Panc1 (cell line): ENCODE data around the gene XIAP. TPM values are rescaled to one million over a fixed set of nuclear protein-coding genes. Genes with fewer than 3 reads are reported as not detected.
"Not testable (repeated sequence)": the region's sequence is repeated elsewhere in the genome, so short reads cannot be mapped to it uniquely, and the experiment has no call there.

Source experiments
- ATAC-seq: fragments of 200-7000 bp; cut with Tn5 transposase; 2 replicates; pipeline ENCODE4 v1.9.1; 2020; ENCODE audit warnings: mild to moderate bottlenecking, moderate library complexity
- BruUV-seq: library from RNA; stranded (reverse); fragments of 400-500 nt; replicated peaks from 2 replicates; lab custom pipeline; 2021; lab: Mats Ljungman, UMichigan
- CTCF ChIA-PET: fragments of 300-600 bp; sonication (Branson Sonifier 250); formaldehyde crosslinking; loops from one replicate; lab custom pipeline; 2022; ENCODE audit warnings: antibody characterized with exemption; lab: Charles Lee
- POLR2A ChIA-PET: fragments of 300-600 bp; sonication (Branson Sonifier 250); formaldehyde crosslinking; loops from one replicate; lab custom pipeline; 2022; ENCODE audit warnings: antibody characterized with exemption; lab: Charles Lee
- DNase-seq: peaks from one replicate; pipeline ENCODE4 v3.0.0-alpha.2; 2010; ENCODE audit warnings: low read depth, low spot score
- H3K27ac ChIP-seq: 2 replicates; pipeline ENCODE4 v1.5.1; 2011; ENCODE audit warnings: mild to moderate bottlenecking, low read length, inconsistent platforms
- H3K27me3 ChIP-seq: fragments of 200-500 bp; sonication (Bioruptor generic); 2 replicates; pipeline ENCODE4 v1.6.0; 2014; ENCODE audit warnings: low read length, inconsistent platforms; ENCODE audit not compliant: control insufficient read depth, insufficient read depth
- H3K36me3 ChIP-seq: fragments of 200-500 bp; sonication (Bioruptor generic); 2 replicates; pipeline ENCODE4 v1.5.1; 2014; ENCODE audit warnings: inconsistent platforms, mild to moderate bottlenecking, low read length, moderate library complexity; ENCODE audit not compliant: control insufficient read depth, insufficient read depth
- H3K4me1 ChIP-seq: 2 replicates; pipeline ENCODE4 v1.5.1; 2011; ENCODE audit warnings: inconsistent platforms, mild to moderate bottlenecking, low read length, moderate library complexity; ENCODE audit not compliant: control insufficient read depth, insufficient read depth
- H3K4me3 ChIP-seq, 2 experiments: 2 replicates each; pipeline ENCODE4 v1.5.1; 2011 to 2012; ENCODE audit warnings: low read depth in 2 of 2, low read length in 2 of 2, mild to moderate bottlenecking in 2 of 2, inconsistent platforms in 1 of 2, moderate library complexity in 1 of 2
- H3K9me3 ChIP-seq: fragments of 200-500 bp; sonication (Bioruptor generic); 2 replicates; pipeline ENCODE4 v1.5.1; 2014; ENCODE audit warnings: low read depth, mild to moderate bottlenecking, inconsistent platforms, low read length, moderate library complexity; ENCODE audit not compliant: control insufficient read depth, insufficient read depth
- POLR2AphosphoS5 ChIP-seq: IDR thresholded peaks from 2 replicates; pipeline ENCODE4 v1.6.1; 2012; ENCODE audit warnings: mild to moderate bottlenecking, low read depth, low read length, moderate library complexity
- REST ChIP-seq, 2 experiments: IDR thresholded peaks; 2 replicates each; pipeline ENCODE4 v1.6.1; 2011 to 2012; ENCODE audit warnings: low read depth in 2 of 2, control low read depth in 1 of 2, low read length in 1 of 2, mild to moderate bottlenecking in 1 of 2, moderate library complexity in 1 of 2; ENCODE audit not compliant: insufficient read depth in 1 of 2
- SIN3A ChIP-seq: IDR thresholded peaks from 2 replicates; pipeline ENCODE4 v1.6.1; 2012; ENCODE audit warnings: low read depth, mild to moderate bottlenecking, low read length, moderate library complexity, borderline replicate concordance; ENCODE audit not compliant: insufficient read depth
- TCF7L2 ChIP-seq: IDR thresholded peaks from 2 replicates; pipeline ENCODE4 v1.6.1; 2011; ENCODE audit warnings: mild to moderate bottlenecking, low read depth, low read length, inconsistent platforms
- in situ Hi-C: cut with HindIII; loops from 2 replicates; pipeline ENCODE4 v1.10.0; 2016; ENCODE audit warnings: low sequenced_read_pairs, low pct_unique_long_range_greater_than_20kb
- intact Hi-C: fragments of 100-400 bp; cut with micrococcal nuclease; formaldehyde crosslinking; loops from one replicate; pipeline ENCODE4 v1.10.0; 2022; ENCODE audit not compliant: unreplicated experiment
- total RNA-seq: library from RNA; stranded (reverse); gene quantifications from one replicate; pipeline ENCODE4 v1.2.1, GENCODE V29; 2021; ENCODE audit not compliant: unreplicated experiment
- TF ChIP-seq, protein P1 (sequence below): fragments of 450-650 bp; IDR thresholded peaks from 2 replicates; pipeline ENCODE4 v1.5.1; 2017; ENCODE audit warnings: mild to moderate bottlenecking

The XIAP gene
- total RNA-seq, 1 experiment from 2014 or later, result 73.7 TPM

- no peak for DNase-seq
- no peaks in the 10 kb centered on the region for H3K36me3 ChIP-seq
- H3K4me1 ChIP-seq, result no peaks in the 10 kb centered on the region
- ChIA-PET CTCF (no interaction called here), POLR2A (no interaction called here)
- H3K27ac ChIP-seq, result no peak overlapping the region
- intact Hi-C loops, result no loop called here
- TF ChIP-seq TCF7L2 (no peak), SIN3A (no peak), REST (IDR thresholded peaks at IDR 0.05; ENCODE audit: insufficient read depth in 1 of 2, low read depth in 2 of 2, low read length in 1 of 2) (no peak), POLR2AphosphoS5 (no peak)
- TF ChIP-seq, protein P1, sequence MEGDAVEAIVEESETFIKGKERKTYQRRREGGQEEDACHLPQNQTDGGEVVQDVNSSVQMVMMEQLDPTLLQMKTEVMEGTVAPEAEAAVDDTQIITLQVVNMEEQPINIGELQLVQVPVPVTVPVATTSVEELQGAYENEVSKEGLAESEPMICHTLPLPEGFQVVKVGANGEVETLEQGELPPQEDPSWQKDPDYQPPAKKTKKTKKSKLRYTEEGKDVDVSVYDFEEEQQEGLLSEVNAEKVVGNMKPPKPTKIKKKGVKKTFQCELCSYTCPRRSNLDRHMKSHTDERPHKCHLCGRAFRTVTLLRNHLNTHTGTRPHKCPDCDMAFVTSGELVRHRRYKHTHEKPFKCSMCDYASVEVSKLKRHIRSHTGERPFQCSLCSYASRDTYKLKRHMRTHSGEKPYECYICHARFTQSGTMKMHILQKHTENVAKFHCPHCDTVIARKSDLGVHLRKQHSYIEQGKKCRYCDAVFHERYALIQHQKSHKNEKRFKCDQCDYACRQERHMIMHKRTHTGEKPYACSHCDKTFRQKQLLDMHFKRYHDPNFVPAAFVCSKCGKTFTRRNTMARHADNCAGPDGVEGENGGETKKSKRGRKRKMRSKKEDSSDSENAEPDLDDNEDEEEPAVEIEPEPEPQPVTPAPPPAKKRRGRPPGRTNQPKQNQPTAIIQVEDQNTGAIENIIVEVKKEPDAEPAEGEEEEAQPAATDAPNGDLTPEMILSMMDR, result no peak
- no peak overlapping the region for H3K4me3 ChIP-seq
- ATAC-seq, result no peak
- H3K9me3 ChIP-seq, result no peaks in the 10 kb centered on the region
- in situ Hi-C loops, result no loop called here
- H3K27me3 ChIP-seq, result no peaks in the 10 kb centered on the region
- no TSS peak for BruUV-seq
These were observed 68.0 kb downstream of the XIAP start for GRCh38 chrX:123927845-123928244.

DNA sequence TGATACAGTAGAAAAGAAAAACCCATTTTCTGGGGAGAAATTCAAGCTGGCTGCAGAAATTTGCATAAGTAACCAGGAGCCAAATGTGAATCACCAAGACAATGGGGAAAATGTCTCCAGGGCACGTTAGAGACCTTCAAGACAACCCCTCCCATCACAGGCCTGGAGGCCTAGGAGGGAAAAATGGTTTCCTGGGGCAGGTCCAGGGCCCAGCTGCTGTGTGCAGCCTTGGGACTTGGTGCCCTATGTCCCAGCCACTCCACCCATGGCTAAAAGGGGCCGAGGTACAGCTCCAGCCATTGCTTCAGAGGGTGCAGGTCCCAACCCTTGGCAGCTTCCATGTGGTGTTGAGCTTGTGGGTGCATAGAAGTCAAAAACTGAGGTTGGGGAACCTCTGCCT lies 72.2 kb downstream of the XIAP start:
- H3K4me3 ChIP-seq, in situ Hi-C loops, H3K27ac ChIP-seq, DNase-seq, POLR2A ChIA-PET, H3K9me3 ChIP-seq, H3K4me1 ChIP-seq, BruUV-seq, H3K36me3 ChIP-seq, H3K27me3 ChIP-seq, intact Hi-C loops, ATAC-seq: not testable (repeated sequence)
- CTCF ChIA-PET, result interaction anchor here (0.5 kb wide), 1 partner anchor 202 kb away, joined by 3 read pairs; no protein-coding TSS in a partner anchor

GRCh38 chrX:123943074-123943473 lies 83.2 kb downstream of the XIAP start:
- ATAC-seq, result no peak
- BruUV-seq, result no TSS peak
- Histone ChIP-seq H3K27ac (no peak overlapping the region), H3K9me3 (no peaks in the 10 kb centered on the region), H3K4me3 (no peak overlapping the region), H3K27me3 (no peaks in the 10 kb centered on the region), H3K4me1 (no peaks in the 10 kb centered on the region), H3K36me3 (no peaks in the 10 kb centered on the region)
- no peak for DNase-seq
- in situ Hi-C loops (no loop called here), intact Hi-C loops (no loop called here)
- no peak for TF ChIP-seq POLR2AphosphoS5
- TF ChIP-seq, protein P1, result no peak
- TF ChIP-seq REST (IDR thresholded peaks at IDR 0.05; ENCODE audit: insufficient read depth in 1 of 2, low read depth in 2 of 2, low read length in 1 of 2), result no peak
- TF ChIP-seq SIN3A, result no peak
- no peak for TF ChIP-seq TCF7L2
- ChIA-PET POLR2A (no interaction called here), CTCF (no interaction called here)
